Spleen (tissue), 11 donors: ENCODE results near the gene PRSS56. TPM values are rescaled to one million over a fixed set of nuclear protein-coding genes. Genes with fewer than 3 reads are reported as not detected.

ENCODE experiments used
- DNase-seq: peaks from one replicate; pipeline ENCODE4 v3.0.0-alpha.2; 2020
- H3K27ac ChIP-seq, 8 donors: fragments of 200-600 bp; sonication (generic) in 7 of 8; 1 replicate in 4 of 8; 2 replicates in 4 of 8; pipeline versions ENCODE4 v1.5.0 to v1.8.0; 2016 to 2021; ENCODE audit warnings: inconsistent platforms in 4 of 8, mild to moderate bottlenecking in 4 of 8, moderate library complexity in 1 of 8
- H3K27me3 ChIP-seq, 7 donors: fragments of 200-600 bp; sonication (generic) in 6 of 7; replicated peaks in 1 of 7; 1 replicate in 4 of 7; 2 replicates in 3 of 7; pipeline versions ENCODE4 v1.5.0 to v1.8.0; 2016 to 2021; ENCODE audit warnings: inconsistent platforms in 3 of 7, mild to moderate bottlenecking in 1 of 7
- H3K36me3 ChIP-seq, 6 donors: fragments of 200-600 bp; sonication (generic) in 5 of 6; 1 replicate in 4 of 6; 2 replicates in 2 of 6; pipeline versions ENCODE4 v1.5.0 to v1.8.0; 2016 to 2021; ENCODE audit warnings: inconsistent platforms in 2 of 6
- H3K4me1 ChIP-seq, 6 donors: fragments of 200-600 bp; sonication (generic) in 5 of 6; 1 replicate in 3 of 6; 2 replicates in 3 of 6; pipeline versions ENCODE4 v1.5.0 to v1.8.0; 2016 to 2021; ENCODE audit warnings: inconsistent platforms in 3 of 6
- H3K4me3 ChIP-seq, 8 donors: fragments of 200-600 bp; sonication (generic) in 7 of 8; 1 replicate in 4 of 8; 2 replicates in 4 of 8; pipeline versions ENCODE4 v1.5.0 to v1.8.0; 2016 to 2021; ENCODE audit warnings: inconsistent platforms in 4 of 8, mild to moderate bottlenecking in 4 of 8, moderate library complexity in 2 of 8
- H3K9me3 ChIP-seq, 8 donors: fragments of 200-600 bp; sonication (generic) in 7 of 8; 1 replicate in 4 of 8; 2 replicates in 4 of 8; pipeline versions ENCODE4 v1.5.0 to v1.8.0; 2016 to 2021; ENCODE audit warnings: inconsistent platforms in 4 of 8
- POLR2A ChIP-seq, 3 donors: fragments of 450-650 bp; IDR thresholded peaks; one replicate each; pipeline ENCODE4 v1.5.1; 2017; ENCODE audit warnings: antibody characterized with exemption in 3 of 3, mild to moderate bottlenecking in 1 of 3
- POLR2AphosphoS5 ChIP-seq, 3 donors: sonication (generic); formaldehyde crosslinking; IDR thresholded peaks; one replicate each; pipeline ENCODE4 v1.5.1; 2017; ENCODE audit warnings: antibody characterized with exemption in 3 of 3
- WGBS, 5 donors: extraction: QIAGEN DNeasy Blood & Tissue Kit in 3 of 5; methylation state at CpG; one replicate each; pipeline versions ENCODE4 v1.1.5 to v1.1.7; 2013 to 2018; 5-methylcytosine and 5-hydroxymethylcytosine counted together
- intact Hi-C: fragments of 100-400 bp; cut with DNase I; formaldehyde crosslinking; loops from one replicate; pipeline ENCODE4 v1.15.0; 2023; ENCODE audit warnings: low total_unique reads
- polyA plus RNA-seq, 3 donors: library from polyadenylated mRNA; stranded (reverse); fragments of 200-250 nt; gene quantifications; one replicate each; pipeline ENCODE4 v1.2.1, GENCODE V29; 2013
- total RNA-seq, 7 donors: library from RNA; depleted of rRNA in 3 of 7; stranded (reverse); fragments of >200 nt in 3 of 7; fragmentation: NEBNext Ultra II Directional in 4 of 7; extraction: Animal tissue kit (Norgen Biotek cat#: 25700) in 4 of 7; gene quantifications; one replicate each; pipeline versions ENCODE4 v1.1.0 to v1.2.1, GENCODE V29; 2016 to 2021
- TF ChIP-seq, protein P1 (sequence below), 11 experiments: fragments of 200-600 bp in 7 of 11; fragments of 450-650 bp in 4 of 11; sonication (generic) in 4 of 11; IDR thresholded peaks in 8 of 11; conservative IDR thresholded peaks in 3 of 11; 1 replicate in 7 of 11; 2 replicates in 4 of 11; pipeline versions ENCODE4 v1.4.0 to v1.8.0; 2016 to 2021; ENCODE audit warnings: antibody characterized with exemption in 11 of 11, inconsistent platforms in 4 of 11, mild to moderate bottlenecking in 1 of 11
- donor health status: healthy with polysubstance abuse.
- donor health status: DM: no; HTN: no; CAD: no; lungs with moderate emphysema.
- donor health status: DM: no; HTN: no; CAD: no.
- donor health status: Bipolar disorder and iron deficiency.
- donor health status: healthy.
- donor health status: DM: no; HTN: no; CAD: no.
- donor health status: DM: yes; HTN: yes; CAD: no.

PRSS56 gene
- total and polyA plus RNA-seq, 10 donors, result 0.04 to 0.13 TPM; not detected in 8

DNA sequence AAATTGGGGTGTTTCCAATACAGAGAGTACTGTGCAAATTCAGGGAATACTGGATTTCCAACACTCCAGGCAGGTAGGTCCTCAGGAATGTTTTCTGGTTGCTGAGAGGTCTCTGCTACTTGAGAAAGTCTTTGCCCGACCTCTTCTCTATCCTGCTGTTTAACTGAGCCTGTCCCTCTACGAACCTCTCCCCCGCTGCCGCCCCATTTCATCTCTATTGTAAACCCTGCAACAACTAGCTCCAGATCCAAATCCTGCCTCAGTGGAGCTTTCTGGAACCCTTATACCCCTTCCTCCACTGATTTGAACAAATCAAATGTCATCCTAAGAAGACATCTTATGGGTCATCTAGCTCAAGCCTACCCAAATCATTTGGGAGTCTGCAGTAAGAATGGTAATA is 31.6 kb downstream of the PRSS56 start:
- TF ChIP-seq, protein P1, sequence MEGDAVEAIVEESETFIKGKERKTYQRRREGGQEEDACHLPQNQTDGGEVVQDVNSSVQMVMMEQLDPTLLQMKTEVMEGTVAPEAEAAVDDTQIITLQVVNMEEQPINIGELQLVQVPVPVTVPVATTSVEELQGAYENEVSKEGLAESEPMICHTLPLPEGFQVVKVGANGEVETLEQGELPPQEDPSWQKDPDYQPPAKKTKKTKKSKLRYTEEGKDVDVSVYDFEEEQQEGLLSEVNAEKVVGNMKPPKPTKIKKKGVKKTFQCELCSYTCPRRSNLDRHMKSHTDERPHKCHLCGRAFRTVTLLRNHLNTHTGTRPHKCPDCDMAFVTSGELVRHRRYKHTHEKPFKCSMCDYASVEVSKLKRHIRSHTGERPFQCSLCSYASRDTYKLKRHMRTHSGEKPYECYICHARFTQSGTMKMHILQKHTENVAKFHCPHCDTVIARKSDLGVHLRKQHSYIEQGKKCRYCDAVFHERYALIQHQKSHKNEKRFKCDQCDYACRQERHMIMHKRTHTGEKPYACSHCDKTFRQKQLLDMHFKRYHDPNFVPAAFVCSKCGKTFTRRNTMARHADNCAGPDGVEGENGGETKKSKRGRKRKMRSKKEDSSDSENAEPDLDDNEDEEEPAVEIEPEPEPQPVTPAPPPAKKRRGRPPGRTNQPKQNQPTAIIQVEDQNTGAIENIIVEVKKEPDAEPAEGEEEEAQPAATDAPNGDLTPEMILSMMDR (IDR thresholded peaks at IDR 0.05 in 8 of 11, conservative IDR thresholded peaks at IDR 0.05 in 3 of 11), result no peak
- TF ChIP-seq POLR2AphosphoS5 (IDR thresholded peaks at IDR 0.05), result no peak
- no peak for TF ChIP-seq POLR2A (IDR thresholded peaks at IDR 0.05)
- no peak for DNase-seq
- intact Hi-C loops, result no loop called here
- peaks cover 22 to 79% (median 70%) of the 10 kb centered on the region in 6 donors for H3K4me1 ChIP-seq
- H3K9me3 ChIP-seq, result peaks cover 0 to 4% (median 0%) of the 10 kb centered on the region in 8 donors
- peak overlapping the region in 7 of 8 donors; percentile 62 to 90 (median 80) for H3K4me3 ChIP-seq
- H3K36me3 ChIP-seq, result peaks cover 5 to 47% (median 17%) of the 10 kb centered on the region in 6 donors
- peak overlapping the region in 4 of 8 donors; percentile 93 to 99 (median 99) for H3K27ac ChIP-seq
- WGBS, 5 donors, result 91 to 98% (median 96%) methylated on average over 4 of the region's 4 CpGs
- H3K27me3 ChIP-seq, result no peaks in the 10 kb centered on the region

DNA sequence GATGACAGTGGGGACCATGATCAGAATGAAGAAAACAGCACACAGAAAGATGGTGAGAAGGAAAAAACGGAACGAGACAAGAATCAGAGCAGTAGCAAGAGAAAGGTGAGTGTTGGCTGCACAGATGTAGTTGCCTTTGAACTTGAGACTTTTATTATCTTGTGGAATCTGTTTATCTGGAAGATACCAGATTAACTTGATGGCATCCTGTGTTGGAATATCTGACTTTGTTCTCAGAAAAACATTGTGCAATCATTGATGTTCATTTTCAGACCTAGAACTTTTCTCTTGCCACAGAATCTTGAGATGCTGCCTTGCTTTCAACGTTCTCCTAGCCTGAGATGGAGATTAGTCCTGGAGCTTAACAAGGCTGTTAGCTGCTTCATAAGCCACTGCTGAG is 36.2 kb downstream of the PRSS56 start:
- Histone ChIP-seq H3K36me3 (peaks cover 13 to 85% (median 57%) of the 10 kb centered on the region in 6 donors), H3K9me3 (no peaks in the 10 kb centered on the region), H3K4me3 (no peak overlapping the region), H3K27me3 (no peaks in the 10 kb centered on the region), H3K27ac (no peak overlapping the region), H3K4me1 (peaks cover 16 to 50% (median 36%) of the 10 kb centered on the region in 6 donors)
- no peak for TF ChIP-seq POLR2A (IDR thresholded peaks at IDR 0.05)
- no peak for TF ChIP-seq POLR2AphosphoS5 (IDR thresholded peaks at IDR 0.05)
- TF ChIP-seq, protein P1 (IDR thresholded peaks at IDR 0.05 in 8 of 11, conservative IDR thresholded peaks at IDR 0.05 in 3 of 11), result no peak
- DNase-seq, result no peak
- 79 to 92% (median 88%) methylated on average over 3 of the region's 3 CpGs for WGBS, 5 donors
- intact Hi-C loops, result no loop called here

DNA sequence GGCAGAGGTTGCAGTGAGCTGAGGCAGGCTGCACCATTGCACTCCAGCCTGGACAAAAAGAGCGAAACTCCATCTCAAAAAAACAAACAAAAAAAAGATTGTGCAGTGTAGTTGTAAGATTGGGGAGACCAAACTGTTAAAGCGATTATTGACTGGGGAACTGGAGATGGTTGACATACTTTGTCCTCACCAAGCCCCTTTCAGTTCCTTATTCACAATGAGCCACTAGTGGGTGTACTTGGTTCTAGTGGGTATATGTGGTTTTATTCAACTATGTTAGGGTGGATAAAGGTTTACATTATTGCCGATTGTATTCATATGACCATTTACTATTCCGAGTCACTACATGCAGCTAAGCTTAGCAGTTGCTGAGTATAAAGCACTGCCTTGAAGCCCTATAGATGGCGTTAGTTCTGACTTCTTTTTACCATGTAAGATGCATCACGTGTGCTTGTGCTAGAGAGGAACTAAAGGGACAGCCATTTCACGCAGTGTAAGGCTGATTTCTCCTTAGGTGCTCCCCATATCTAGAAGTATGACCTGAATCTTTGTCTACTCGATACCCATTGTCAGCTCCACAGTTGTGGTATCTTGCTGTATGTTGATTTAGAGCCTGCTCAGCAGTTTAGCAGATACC is 42.4 kb downstream of the PRSS56 start:
- 67 to 83% (median 75%) methylated on average over 8 of the region's 8 CpGs for WGBS, 5 donors
- peaks cover 9 to 100% (median 91%) of the 10 kb centered on the region in 6 donors for H3K36me3 ChIP-seq
- no peak for DNase-seq
- intact Hi-C loops, result no loop called here
- H3K4me3 ChIP-seq, result no peak overlapping the region
- TF ChIP-seq POLR2A (IDR thresholded peaks at IDR 0.05), result no peak
- TF ChIP-seq, protein P1 (IDR thresholded peaks at IDR 0.05 in 8 of 11, conservative IDR thresholded peaks at IDR 0.05 in 3 of 11), result peak in 1 of 11 experiments; percentile 9
- peak overlapping the region in 1 of 8 donors; percentile 4 for H3K27ac ChIP-seq
- H3K9me3 ChIP-seq, result no peaks in the 10 kb centered on the region
- H3K27me3 ChIP-seq, result no peaks in the 10 kb centered on the region
- peaks cover 0 to 7% (median 0%) of the 10 kb centered on the region in 6 donors for H3K4me1 ChIP-seq

DNA sequence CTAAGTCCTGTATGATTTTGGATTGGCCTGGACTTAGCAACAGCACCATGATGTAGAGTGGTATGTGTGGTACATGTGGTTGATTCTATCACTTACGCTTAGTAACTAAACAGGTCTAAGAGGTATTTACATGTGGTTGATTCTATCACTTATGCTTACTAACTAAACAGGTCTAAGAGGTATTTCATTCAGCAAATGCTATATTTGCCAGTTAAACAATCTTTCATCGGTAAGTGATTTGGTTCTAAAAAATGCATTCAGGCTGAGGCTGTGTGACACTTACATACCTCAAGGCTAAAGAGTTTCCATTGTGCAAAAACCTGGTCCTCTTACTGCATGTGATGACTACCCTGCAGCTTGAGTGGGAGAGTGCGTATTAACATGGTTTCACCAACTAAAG is 43.4 kb downstream of the PRSS56 start:
- Histone ChIP-seq H3K36me3 (peaks cover 9 to 100% (median 92%) of the 10 kb centered on the region in 6 donors), H3K27ac (no peak overlapping the region), H3K27me3 (no peaks in the 10 kb centered on the region), H3K9me3 (no peaks in the 10 kb centered on the region), H3K4me1 (peaks cover 0 to 7% (median 0%) of the 10 kb centered on the region in 6 donors), H3K4me3 (no peak overlapping the region)
- no peak for DNase-seq
- TF ChIP-seq POLR2A (IDR thresholded peaks at IDR 0.05) (no peak), POLR2AphosphoS5 (IDR thresholded peaks at IDR 0.05) (no peak)
- TF ChIP-seq, protein P1 (IDR thresholded peaks at IDR 0.05 in 8 of 11, conservative IDR thresholded peaks at IDR 0.05 in 3 of 11), result no peak
- WGBS, 5 donors, result 45 to 66% (median 52%) methylated on average over 3 of the region's 3 CpGs
- intact Hi-C loops, result no loop called here
